Stimulated activated CD8-positive, alpha-beta memory T cell treated with anti-CD3 and anti-CD28 coated beads, Interleukin-7, amount 100 ng/mL, for 48 hours (primary cell): Measurements from ENCODE around the gene UIMC1.

Experiments
- DNase-seq, 2 donors: peaks; one replicate each; pipeline ENCODE4 v3.0.0-alpha.2; 2020; ENCODE audit warnings: low read depth in 1 of 2; ENCODE audit errors: extremely low read depth in 1 of 2

The UIMC1 gene

DNA sequence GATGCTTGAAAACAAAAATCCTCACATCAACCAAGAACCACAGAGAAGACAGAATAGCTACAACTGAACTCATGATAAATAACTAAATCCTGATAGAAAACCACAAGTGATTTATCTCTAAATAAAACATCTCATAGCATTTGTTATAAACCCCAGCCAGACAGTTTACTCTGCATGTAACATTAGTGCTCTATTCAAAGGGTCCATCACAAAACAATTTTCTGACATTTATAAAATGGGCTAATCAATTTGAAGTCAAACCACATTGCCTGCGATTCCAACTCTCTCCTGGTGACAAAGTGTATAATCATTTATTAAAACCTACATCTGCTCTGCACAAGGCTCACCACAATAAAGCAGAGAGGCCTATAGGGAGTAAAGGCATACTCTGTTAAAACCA, 49.8 kb downstream of the UIMC1 start:
- no peak for DNase-seq

DNA sequence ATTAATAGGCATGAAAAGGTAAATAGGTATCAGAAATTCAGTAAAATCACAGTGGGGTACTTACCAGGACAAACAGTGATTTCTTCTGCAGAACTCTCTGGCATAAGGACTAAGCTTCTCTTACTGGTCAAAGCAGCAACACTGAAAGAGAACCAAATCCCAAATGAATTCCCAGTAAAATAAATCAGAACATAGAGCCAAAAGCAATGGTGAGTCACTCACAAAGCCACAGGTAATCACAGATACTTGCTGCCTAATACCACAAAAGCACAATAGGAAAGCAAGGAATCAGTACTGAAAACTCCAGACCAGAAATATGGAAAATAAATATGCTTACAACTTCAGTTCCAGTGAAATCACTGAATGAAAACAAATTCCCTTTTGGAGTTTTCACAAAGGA, 50.7 kb downstream of the UIMC1 start:
- no peak for DNase-seq

DNA sequence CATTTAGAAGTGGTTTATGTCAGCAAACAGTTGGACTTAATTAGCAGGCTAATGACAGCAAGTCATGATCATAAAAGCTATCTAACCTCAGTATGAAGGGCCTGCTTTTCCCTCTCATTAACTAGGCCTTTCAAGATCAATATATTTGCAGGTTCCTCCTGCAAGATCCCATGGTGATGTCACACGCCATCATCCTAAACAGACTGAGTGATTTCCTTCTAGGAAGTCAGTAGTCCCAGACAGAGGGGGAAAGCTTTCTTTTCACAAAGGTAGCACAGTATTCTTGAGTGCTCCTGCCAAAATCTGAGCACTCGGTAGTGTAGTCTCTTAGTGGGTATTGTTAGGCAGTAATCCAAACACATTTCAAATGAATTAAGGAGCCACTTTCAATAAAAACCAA, 52.5 kb downstream of the UIMC1 start:
- no peak for DNase-seq

DNA sequence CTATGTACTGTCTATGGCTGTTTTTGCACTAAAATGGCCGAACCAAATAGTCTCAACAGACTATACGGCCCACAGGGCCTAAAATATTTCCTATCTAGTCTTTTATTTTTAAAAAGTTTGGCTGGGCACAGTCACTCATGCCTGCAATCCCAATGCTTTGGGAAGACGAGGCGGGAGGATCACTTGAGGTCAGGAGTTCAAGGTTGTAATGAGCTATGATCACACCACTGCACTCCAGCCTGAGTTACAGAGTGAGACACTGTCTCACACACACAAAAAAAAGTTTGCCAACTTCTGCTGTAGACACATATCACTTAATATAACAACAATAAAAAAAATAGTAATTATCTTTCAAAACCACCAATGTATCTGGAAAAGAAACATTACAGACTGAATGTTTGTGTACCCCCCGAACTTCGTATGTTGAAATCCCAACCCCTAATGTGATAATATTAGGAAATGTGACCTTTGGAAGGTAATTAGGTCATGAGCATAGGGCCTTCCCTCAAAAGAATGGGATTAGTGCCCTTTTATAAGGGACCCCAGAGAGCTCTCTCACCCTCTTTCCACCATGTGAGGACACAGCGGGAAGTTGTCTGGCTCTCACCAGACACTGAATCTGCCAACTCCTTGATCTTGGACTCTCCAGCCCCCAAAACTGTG, 53.9 kb downstream of the UIMC1 start:
- DNase-seq: no peak

DNA sequence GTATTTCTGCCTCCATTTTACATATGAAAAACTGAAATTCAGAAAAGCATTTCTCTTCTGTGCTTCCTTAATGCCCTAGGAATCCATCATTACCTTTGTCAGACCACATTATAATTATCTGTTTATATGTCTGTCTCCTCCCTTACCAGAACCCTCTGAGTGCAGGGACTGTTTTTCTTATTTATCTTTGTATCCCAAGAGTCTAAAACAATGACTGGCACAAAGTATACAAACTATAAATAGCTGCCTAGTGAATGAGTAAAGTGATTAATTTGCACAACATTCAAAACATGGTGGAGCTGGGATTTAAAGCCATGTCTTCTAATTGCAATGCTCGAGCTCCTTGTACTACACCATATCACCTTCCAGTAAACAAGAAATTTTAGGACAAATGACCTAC, 58.1 kb downstream of the UIMC1 start:
- DNase-seq: no peak

DNA sequence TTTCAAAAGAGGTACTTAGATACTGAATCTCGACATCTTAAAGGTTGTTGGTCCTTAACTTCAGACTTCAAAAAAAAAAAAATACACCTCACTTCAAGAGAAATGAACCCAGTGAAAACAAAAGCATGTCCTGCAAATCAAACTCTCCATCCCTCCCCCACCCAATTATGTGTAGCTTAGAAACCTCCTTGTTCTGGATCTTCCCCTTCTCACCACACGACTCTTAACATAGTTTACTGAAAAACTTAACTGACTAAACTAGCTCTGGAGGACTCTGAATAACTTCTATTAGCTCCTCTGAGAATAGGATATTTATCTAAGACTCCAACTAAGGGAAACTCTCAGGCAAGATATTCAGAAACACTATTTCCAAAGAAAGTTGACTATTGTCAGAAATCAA, 58.7 kb downstream of the UIMC1 start:
- DNase-seq: no peak

DNA sequence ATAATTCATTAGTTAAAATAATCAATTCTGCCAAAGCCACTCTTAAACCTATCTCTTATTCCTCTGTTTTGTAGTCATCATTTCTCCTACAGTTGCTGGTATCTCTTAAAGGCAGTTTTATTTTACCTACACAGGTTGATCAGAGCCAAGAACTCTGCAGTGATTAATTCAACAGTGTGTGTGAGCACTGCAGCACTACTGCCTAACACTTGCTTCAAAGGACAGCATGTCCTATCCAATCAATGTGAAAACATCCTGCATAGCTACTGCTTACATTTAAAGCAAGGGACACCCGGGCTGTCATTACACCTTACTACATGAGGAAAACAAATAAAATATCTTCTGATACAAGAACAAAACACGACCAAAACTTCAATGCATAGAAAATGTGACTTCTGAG, 62.3 kb downstream of the UIMC1 start:
- no peak for DNase-seq

DNA sequence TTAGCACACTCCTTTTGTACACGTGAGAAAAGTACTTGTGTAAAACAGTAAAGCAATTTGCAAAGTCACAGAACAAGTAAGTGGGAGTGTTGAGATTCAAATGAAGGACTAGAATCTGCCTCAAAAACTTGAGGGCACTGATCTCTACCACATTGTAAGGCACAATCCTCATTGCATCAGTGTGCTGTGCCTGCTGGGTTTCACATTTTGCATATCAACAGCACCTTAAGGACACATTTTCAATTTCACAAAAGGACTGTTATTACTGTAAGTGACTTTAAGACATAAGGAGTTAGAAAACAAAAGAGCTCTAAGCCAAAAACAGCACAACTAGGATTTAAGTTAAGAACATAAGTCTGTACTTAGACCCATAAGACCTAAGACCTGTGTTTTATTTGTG, 62.8 kb downstream of the UIMC1 start:
- no peak for DNase-seq

DNA sequence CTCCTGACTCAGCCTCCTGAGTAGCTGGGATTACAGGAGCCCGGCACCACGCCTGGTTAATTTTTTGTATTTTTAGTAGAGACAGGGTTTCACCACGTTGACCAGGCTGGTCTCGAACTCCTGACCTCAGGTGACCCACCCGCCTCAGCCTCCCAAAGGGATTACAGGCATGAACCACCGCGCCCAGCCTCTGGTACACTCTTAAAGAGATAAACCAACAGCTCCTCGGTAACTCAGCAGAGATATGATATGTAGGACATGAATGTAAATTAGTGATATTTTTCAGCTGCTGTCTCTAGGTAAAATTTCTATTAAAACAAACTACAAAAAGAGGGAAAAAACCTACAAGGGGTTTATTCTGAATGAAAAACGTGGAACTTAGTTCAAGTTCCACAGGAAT, 64.6 kb downstream of the UIMC1 start:
- no peak for DNase-seq

DNA sequence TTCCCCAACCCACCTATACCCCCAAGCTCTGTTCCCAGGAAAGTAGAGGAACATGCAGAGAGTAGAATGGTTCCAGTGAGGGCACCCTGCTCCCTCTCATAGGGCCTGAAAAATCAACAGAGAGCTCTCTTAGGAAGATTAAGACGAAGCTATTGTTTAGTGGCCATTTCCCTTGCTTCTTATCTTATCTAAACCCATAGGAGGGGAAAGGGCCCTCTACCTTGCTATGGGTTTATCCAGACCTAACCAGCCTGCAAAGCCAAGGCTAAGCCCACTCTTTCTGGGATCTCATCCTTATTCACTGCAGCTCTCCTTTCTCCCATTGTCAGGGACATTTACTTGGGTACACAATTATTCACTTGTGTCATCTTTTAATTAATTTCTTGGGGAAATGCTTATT, 68.1 kb downstream of the UIMC1 start:
- DNase-seq: no peak

DNA sequence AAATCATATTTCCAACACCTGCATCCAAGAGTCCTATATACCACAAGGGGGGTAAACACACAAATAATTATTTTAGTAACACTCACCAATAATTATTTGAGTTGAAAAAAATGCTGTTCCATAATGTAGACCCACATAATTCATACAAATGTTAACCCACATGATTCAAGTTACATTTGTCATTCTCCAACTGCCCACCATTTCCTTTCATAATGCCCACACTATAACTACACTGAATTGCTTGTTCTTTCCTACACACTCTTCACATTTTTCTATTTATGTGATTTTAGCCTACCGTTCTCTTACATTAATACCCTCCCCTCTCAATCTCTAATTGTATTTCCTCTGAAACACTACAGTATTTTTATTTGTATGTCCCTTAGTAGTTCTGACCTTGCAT, 71.6 kb downstream of the UIMC1 start:
- DNase-seq: no peak

DNA sequence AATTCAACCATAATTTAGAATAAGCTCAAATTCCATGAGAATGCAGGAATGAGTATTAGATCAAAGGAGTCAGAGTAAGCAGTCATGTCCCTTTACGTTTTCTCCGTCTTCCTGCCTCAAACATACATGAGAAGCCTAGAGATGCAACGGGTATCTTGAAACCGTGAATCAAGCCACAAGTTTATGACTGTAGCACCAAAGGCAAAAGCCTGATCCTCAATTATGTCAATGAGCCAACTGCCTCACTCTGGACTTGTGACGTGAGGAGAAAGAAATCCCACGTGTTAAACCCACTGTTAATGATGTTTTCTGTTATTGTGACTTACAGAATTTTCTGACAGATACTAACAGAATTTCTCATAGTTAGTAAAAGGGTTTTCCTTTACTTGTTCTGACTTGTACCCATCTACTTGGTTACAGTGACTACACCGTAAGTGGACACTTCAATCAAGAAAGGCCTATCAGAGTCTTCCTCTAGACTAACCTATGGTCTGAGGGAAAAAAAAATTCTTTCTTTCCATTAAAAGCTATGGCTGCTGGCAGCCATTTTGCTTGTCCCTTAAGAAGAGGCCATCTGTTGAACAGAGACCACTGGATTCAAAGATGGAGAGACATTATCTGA, 72.2 kb downstream of the UIMC1 start:
- no peak for DNase-seq

DNA sequence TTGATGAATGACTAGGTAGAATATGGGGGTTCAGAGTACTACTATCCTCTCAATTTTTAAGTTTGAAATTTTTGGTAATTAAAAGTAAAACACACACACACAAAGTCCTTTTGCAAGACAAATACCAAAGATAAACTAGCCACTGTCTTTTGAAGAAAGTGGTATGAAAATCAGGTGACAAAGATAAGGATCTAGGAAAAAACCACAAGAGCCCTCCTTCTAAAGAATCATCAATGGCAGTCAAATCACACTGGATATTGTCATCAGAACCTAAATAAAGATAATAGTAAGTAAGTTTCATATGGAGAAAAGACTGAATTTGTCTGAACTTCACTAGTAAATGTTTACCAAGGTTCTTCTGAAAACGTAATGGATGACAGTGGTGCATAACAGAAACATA, 76.9 kb downstream of the UIMC1 start:
- DNase-seq: no peak

DNA sequence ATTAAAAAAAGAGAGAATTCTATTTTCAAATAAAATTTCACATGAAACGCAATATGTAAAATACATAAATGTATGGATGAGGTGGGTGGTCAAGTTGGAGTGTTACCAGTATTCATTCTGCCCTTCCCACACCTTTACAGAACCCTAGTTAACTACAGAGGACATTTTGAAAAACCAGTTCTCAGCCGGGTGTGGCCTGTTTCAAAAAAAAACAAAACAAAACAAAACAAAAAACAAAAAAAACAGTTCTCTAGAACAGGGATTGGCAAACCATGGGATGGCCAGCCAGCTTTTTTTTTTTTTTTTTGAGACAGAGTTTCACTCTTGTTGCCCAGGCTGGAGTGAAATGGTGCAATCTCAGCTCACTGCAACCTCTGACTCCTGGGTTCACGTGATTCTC, 79.0 kb downstream of the UIMC1 start:
- DNase-seq: no peak

DNA sequence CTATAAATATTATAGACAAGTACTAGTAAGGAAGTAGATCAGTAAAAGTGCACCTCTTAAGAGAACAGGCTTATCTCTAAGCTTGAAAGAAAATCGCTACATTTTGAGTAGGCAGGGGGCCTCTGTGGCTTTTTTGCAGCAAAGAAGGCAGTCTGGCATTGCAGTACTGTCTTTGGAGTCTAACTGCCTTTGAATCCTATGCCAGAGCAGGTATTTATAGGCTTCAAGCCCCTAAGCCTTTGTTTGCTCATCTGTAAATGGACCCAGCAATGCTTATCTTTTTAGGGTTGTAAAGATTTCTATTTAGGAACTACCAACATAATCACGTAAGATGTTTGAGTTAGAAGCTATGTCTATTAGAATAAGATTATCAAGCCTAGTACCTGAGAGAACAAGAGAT, 83.8 kb downstream of the UIMC1 start:
- no peak for DNase-seq

DNA sequence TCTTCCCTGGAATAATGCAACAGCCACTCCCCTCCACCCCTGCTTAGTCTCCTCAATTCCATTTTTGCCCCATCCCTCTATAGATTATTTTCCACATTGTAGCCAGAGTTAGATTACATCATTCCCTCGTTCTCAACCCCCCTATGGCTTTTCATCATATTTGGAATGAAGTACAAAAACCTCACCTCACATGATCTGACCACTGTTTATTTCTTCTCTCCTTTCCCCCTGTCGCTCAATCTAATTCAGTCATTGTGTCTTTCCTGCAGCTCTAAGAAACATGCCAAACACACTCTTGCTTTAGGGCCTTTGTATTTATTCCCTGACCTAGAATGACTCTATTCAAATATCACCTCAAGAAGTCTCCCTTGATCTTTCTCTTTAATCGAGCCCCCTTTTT, 84.9 kb downstream of the UIMC1 start:
- no peak for DNase-seq

DNA sequence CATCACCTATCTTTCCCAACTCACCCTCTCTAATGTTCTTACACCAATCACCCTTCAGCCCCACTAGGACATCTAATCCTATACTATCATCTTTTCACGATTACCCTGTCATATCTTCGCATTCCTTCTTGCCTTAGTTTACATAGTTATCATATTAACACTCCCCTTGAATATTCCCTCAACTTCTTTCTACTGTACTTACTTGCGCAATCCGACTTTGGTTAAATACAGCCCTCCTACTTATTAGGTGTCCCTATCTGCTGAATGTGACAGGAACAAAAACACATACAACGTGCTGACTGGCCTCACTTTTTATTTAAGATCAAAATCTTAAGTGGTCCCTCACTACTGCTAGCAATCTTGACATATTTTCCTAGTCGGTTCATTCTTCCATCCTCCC, 88.0 kb downstream of the UIMC1 start:
- DNase-seq: no peak

DNA sequence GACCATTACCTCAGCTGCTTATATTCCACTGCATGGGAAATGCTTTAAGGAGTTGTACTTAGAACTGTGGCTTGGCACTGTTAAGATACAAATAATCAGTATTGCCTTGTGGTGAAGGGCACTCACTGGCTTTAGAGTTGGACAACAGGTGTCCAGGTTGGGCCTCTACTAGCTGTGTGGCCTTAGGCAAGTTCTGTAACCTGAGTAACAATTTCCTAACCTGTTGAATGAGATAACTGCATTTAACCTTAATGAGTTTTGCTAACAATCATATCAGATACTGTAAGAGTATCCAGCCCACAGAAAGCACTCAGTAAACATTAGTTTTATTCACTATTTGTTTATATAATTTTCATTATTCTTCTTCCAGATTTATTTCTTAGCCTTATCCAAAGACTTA, 90.2 kb downstream of the UIMC1 start:
- DNase-seq: no peak

DNA sequence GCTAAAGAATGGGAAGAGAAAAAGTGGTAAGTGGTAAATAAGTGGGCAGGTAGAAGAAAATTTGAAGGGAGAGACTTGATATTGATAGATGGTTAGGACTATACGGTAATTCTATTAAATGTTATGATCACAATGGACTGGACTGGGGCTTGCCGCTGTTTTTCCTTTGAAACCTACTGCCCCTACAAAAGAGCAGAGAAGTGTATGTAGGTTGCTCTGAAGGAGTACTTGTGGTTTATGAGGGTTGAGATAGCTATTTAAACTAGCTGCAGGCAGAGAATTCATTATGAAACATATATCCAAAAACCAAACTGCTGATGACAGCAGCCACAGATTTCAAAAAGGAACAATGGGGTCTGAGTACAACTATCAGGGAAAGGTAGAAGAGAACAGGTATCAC, 90.7 kb downstream of the UIMC1 start:
- DNase-seq: no peak

DNA sequence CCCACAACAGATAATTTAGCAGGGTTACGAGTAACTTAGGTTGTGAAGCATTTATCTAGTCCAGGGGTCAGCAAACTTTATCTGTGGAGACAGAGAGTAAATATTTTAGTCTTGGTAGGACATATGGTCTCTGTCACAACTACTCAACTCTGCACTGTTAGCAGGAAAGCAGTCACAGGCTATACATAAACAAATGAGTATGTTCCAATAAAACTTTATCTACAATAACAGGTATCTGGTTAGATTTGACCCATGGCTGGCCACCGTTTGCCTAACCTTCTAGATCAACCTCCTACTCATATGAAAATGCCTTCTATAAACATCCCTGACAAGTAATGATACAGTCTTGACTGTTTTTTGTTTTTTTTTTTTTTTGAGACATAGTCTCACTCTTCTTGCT, 94.5 kb downstream of the UIMC1 start:
- DNase-seq: no peak

DNA sequence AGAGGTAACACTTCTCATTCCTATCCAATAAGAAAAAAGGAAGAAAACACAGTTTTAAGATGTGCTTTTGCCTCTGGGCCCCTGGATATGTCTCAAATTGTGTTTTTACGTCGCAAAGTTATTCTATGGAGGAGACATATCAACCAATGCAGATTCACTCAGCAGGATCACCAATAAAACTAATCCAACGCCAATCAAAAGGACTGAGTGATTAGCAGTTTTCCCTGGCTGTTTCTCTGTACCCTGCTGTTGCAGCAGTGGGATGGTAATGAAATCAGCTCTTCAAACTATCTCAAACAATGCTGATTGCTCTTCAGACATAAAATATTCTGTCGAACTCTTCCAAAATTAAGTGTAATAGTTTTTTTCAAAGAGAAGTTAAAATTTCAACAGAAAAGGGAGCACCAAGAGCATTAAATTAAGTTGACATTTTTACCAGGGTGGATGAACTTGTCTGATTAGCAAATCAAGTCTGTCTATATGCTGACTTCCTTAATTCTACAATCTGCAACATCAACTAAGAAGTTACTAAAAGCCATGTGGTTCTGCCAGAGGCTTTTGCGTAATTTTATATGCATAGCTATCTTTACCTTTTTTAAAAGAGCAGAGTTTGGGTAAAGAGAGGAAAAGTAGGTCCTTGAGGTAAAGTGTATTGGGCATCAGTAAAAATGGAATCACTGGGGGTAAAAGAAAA, 97.8 kb downstream of the UIMC1 start:
- no peak for DNase-seq

DNA sequence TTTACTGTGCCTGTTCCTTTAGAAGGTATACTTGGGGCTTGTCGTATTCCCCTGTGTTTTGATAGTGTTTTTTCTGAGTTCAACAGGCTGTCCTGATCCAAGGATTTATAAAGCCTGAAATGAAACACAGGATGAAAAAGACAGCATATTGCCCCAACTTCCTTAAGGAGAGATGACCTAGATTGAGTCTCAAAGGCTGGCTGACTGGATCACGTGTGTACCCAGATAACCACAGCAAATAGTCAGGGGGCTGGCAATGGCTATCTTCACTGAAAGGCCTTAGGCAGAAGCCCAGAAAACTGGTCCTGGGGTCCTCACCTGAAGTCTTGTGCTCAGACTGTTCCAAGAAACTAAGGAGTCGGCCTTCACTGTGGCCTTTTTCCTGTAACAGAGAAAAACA, 99.8 kb downstream of the UIMC1 start:
- no peak for DNase-seq

DNA sequence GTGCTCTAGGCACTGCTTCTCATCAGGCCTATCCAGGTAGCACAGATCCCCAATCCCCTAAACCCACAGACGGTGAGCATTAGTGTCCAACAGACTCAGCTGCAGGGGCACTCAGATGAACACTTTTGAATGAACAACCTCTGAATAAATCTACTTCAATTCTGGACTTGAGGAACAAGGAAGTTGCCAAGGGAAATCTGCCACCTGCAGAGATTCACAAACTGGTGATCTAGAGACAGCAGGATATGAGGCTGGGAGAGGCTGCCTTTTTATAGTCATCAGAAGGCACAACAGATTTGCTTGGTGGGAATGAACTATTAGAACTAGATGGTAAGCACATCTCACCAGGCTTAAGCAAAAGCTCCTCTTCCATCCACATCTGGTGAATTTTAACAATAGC, 100.5 kb downstream of the UIMC1 start:
- DNase-seq: no peak
